ENCODE data around the gene FGFRL1.

The FGFRL1 gene

DNA sequence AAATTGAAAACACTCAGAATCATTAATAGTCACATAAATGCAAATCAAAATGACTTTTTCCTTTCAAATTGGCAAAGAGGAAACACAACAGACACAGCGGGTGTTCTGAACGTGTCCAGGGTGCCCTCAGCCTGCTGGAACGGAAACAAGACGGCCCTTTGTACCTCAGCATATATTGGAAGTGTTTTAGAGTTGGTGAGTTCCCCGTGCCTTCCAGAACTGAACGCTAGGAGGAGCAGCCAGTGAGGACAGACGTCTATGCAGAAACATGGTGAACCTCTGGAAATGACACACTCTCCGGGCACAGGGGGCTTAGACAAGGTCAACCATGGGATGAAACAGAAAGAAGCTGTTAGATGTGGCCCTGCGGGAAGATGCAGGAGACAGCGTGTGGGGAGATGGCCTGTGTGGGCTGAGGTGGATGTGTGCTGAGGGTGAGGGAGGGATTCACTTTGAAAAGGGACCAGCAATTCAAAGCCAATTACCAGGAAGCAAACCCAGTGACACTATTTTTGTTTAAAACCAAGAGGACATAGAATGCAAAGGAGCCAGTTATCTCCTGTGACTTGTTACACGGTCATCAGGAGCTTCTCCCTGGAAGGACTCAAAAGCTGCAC is 61.5 kb downstream of the FGFRL1 start:
- H3K27ac ChIP-seq, result no peak overlapping the region
- no peak for TF ChIP-seq Cebpa-rat (IDR thresholded peaks at IDR 0.05)
- no peaks in the 10 kb centered on the region for H4K20me1 ChIP-seq
- H3K4me1 ChIP-seq, result peaks cover 14% of the 10 kb centered on the region; the same call in 1 of the 2 replicates
- no peak overlapping the region for H3K9ac ChIP-seq
- H3K36me3 ChIP-seq, result no peaks in the 10 kb centered on the region
- H3K9me3 ChIP-seq, result no peaks in the 10 kb centered on the region
- H3K4me2 ChIP-seq, result no peak overlapping the region
- no peak overlapping the region for H3K4me3 ChIP-seq
- H3K27me3 ChIP-seq, result no peaks in the 10 kb centered on the region

DNA sequence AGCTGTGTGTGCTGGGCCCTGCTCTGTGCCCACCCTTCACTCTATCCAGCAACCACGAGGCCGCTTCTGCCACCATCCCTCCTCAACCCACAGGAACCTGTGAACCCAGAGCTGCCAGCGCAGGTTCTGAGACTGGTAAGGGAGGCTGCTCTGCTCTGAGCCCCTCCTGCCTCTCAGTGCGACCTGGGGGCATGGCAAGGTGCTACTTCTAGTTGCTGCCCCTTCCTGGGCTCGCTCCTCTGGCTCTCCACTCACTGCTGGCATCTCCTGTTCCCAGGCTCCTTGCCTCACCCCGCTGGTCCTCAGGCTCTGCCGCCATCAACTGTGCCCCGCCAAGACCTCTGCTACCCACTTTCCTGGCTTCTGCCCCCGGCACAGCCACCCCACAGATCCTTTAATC is 62.7 kb downstream of the FGFRL1 start:
- H3K9ac ChIP-seq, result no peak overlapping the region
- H3K9me3 ChIP-seq, result no peaks in the 10 kb centered on the region
- H4K20me1 ChIP-seq, result no peaks in the 10 kb centered on the region
- no peak overlapping the region for H3K27ac ChIP-seq
- H3K4me2 ChIP-seq, result no peak overlapping the region
- H3K4me1 ChIP-seq, result peaks cover 15% of the 10 kb centered on the region
- H3K27me3 ChIP-seq, result no peaks in the 10 kb centered on the region
- no peak overlapping the region for H3K4me3 ChIP-seq
- no peaks in the 10 kb centered on the region for H3K36me3 ChIP-seq
- no peak for TF ChIP-seq Cebpa-rat (IDR thresholded peaks at IDR 0.05)

DNA sequence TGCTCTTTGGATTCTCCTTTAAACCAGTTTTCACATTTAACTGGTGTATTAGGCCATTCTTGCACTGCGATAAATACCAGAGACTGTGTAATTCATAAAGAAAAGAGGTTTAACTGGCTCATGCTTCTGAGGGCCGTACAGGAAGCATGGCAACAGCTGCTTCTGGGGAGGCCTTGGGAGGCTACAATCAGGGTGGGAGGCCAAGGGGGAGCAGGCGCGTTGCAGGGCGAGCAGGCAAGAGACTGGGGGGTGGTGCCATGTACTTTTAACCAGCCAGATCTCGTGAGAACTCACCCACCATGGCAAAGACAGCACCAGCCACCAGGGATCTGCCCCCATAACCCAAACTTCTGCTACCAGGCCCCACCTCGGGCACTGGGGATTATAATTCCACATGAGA is 63.8 kb downstream of the FGFRL1 start:
- TF ChIP-seq Cebpa-rat (IDR thresholded peaks at IDR 0.05), result no peak
- H3K4me2 ChIP-seq, result no peak overlapping the region
- no peaks in the 10 kb centered on the region for H3K27me3 ChIP-seq
- peaks cover 26% of the 10 kb centered on the region for H3K4me1 ChIP-seq
- no peaks in the 10 kb centered on the region for H4K20me1 ChIP-seq
- H3K4me3 ChIP-seq, result no peak overlapping the region
- H3K27ac ChIP-seq, result no peak overlapping the region
- H3K36me3 ChIP-seq, result no peaks in the 10 kb centered on the region
- no peak overlapping the region for H3K9ac ChIP-seq
- no peaks in the 10 kb centered on the region; the same call in 1 of the 2 replicates for H3K9me3 ChIP-seq

GRCh38 chr4:1075809-1076699 is 64.6 kb downstream of the FGFRL1 start:
- Histone ChIP-seq H3K4me2 (peak overlapping the region; percentile 23; the same call in 1 of the 2 replicates), H3K4me1 (peaks cover 33% of the 10 kb centered on the region), H3K27ac (no peak overlapping the region)

More at GRCh38 chr4:1075809-1076699, 64.6 kb downstream of the FGFRL1 start:
- no peaks in the 10 kb centered on the region for H3K27me3 ChIP-seq
- no peak overlapping the region for H3K9ac ChIP-seq
- H3K9me3 ChIP-seq, result no peaks in the 10 kb centered on the region; the same call in 1 of the 2 replicates
- H3K4me3 ChIP-seq, result no peak overlapping the region
- H3K36me3 ChIP-seq, result no peaks in the 10 kb centered on the region
- no peak for TF ChIP-seq Cebpa-rat (IDR thresholded peaks at IDR 0.05)
- H4K20me1 ChIP-seq, result no peaks in the 10 kb centered on the region

All from BLaER1 (cell line).